Peyer's patch (tissue), 4 donors: ENCODE measurements around the gene ANKRD33. TPM values are rescaled to one million over a fixed set of nuclear protein-coding genes. Genes with fewer than 3 reads are reported as not detected.

Source experiments
- DNase-seq, 3 donors: peaks; one replicate each; pipeline ENCODE4 v3.0.0-alpha.2; 2017 to 2019
- H3K27ac ChIP-seq, 4 donors: fragments of 200-600 bp; sonication (generic); one replicate each; pipeline ENCODE4 v1.5.1; 2016 to 2019
- H3K27me3 ChIP-seq, 2 donors: fragments of 200-600 bp; sonication (generic); one replicate each; pipeline ENCODE4 v1.5.1; 2019
- H3K36me3 ChIP-seq, 3 donors: fragments of 200-600 bp; sonication (generic); one replicate each; pipeline ENCODE4 v1.5.1; 2016 to 2019
- H3K4me1 ChIP-seq, 4 donors: fragments of 200-600 bp; sonication (generic); one replicate each; pipeline ENCODE4 v1.5.1; 2016 to 2019
- H3K4me3 ChIP-seq, 4 donors: fragments of 200-600 bp; sonication (generic); 1 replicate in 3 of 4; 2 replicates in 1 of 4; pipeline ENCODE4 v1.5.1; 2016 to 2019; ENCODE audit warnings: mild to moderate bottlenecking in 1 of 4
- H3K9me3 ChIP-seq, 4 donors: fragments of 200-600 bp; sonication (generic); one replicate each; pipeline ENCODE4 v1.5.1; 2016 to 2019; ENCODE audit warnings: mild to moderate bottlenecking in 1 of 4
- CTCF ChIP-seq, 6 experiments: fragments of 450-650 bp in 4 of 6; fragments of 200-600 bp in 2 of 6; sonication (generic) in 1 of 6; IDR thresholded peaks; one replicate each; pipeline ENCODE4 v1.5.1; 2017 to 2019; ENCODE audit warnings: antibody characterized with exemption in 6 of 6, mild to moderate bottlenecking in 3 of 6, moderate library complexity in 1 of 6
- POLR2A ChIP-seq, 2 donors: fragments of 450-650 bp; IDR thresholded peaks; one replicate each; pipeline ENCODE4 v1.5.1; 2017; ENCODE audit warnings: antibody characterized with exemption in 2 of 2, mild to moderate bottlenecking in 2 of 2, moderate library complexity in 2 of 2
- total RNA-seq, 4 donors: library from RNA; depleted of rRNA; stranded (reverse); fragments of >200 nt; gene quantifications; one replicate each; pipeline ENCODE4 v1.1.0, GENCODE V29; 2016

ANKRD33 gene
- total RNA-seq, 4 donors from 2014 or later: not detected

GRCh38 chr12:51934080-51934479 lies 46.2 kb downstream of the ANKRD33 start:
- Histone ChIP-seq H3K4me3 (no peak overlapping the region), H3K9me3 (no peaks in the 10 kb centered on the region), H3K27me3 (no peaks in the 10 kb centered on the region), H3K36me3 (no peaks in the 10 kb centered on the region), H3K27ac (no peak overlapping the region), H3K4me1 (no peaks in the 10 kb centered on the region)
- DNase-seq: peak in 1 of 3 donors; percentile 9
- TF ChIP-seq POLR2A (IDR thresholded peaks at IDR 0.05) (no peak), CTCF (IDR thresholded peaks at IDR 0.05) (no peak)

- no peak overlapping the region for H3K4me3 ChIP-seq
Measured at GRCh38 chr12:51937926-51938325, 50.0 kb downstream of the ANKRD33 start.

GRCh38 chr12:51938726-51939125 lies 50.8 kb downstream of the ANKRD33 start:
- Histone ChIP-seq H3K4me1 (no peaks in the 10 kb centered on the region), H3K27me3 (no peaks in the 10 kb centered on the region), H3K36me3 (no peaks in the 10 kb centered on the region), H3K4me3 (no peak overlapping the region), H3K27ac (no peak overlapping the region), H3K9me3 (no peaks in the 10 kb centered on the region)
- peak in 1 of 3 donors; percentile 53 for DNase-seq
- TF ChIP-seq POLR2A (IDR thresholded peaks at IDR 0.05) (no peak), CTCF (IDR thresholded peaks at IDR 0.05) (no peak)

More at GRCh38 chr12:51937926-51938325, 50.0 kb downstream of the ANKRD33 start:
- Histone ChIP-seq H3K27me3 (no peaks in the 10 kb centered on the region), H3K27ac (no peak overlapping the region), H3K9me3 (no peaks in the 10 kb centered on the region), H3K4me1 (no peaks in the 10 kb centered on the region), H3K36me3 (no peaks in the 10 kb centered on the region)
- TF ChIP-seq CTCF (IDR thresholded peaks at IDR 0.05): no peak
- no peak for TF ChIP-seq POLR2A (IDR thresholded peaks at IDR 0.05)
- no peak for DNase-seq

- Histone ChIP-seq H3K4me1 (no peaks in the 10 kb centered on the region), H3K4me3 (no peak overlapping the region), H3K9me3 (no peaks in the 10 kb centered on the region), H3K36me3 (no peaks in the 10 kb centered on the region), H3K27ac (no peak overlapping the region), H3K27me3 (no peaks in the 10 kb centered on the region)
- TF ChIP-seq CTCF (IDR thresholded peaks at IDR 0.05): no peak
- no peak for TF ChIP-seq POLR2A (IDR thresholded peaks at IDR 0.05)
- DNase-seq: no peak
Measured at GRCh38 chr12:51941011-51941581, 53.2 kb downstream of the ANKRD33 start.

Other genes with a start within 250 kb of the ANKRD33 start
- gene FIGNL2, start 39.4 kb upstream of the ANKRD33 start, total RNA-seq: under 1 TPM in 1 of 4 donors, not detected in 3; 0.19 TPM
- gene ACVRL1, start 19.4 kb downstream of the ANKRD33 start, total RNA-seq: 100 to 1,000 TPM in 1 of 4 donors, 10 to 100 TPM in 3; 46.4 to 169 (median 56.8) TPM
- 10 to 100 TPM in 3 of 4 donors, 1 to 10 TPM in 1; 9.1 to 71.6 (median 59.2) TPM for gene ACVR1B, start 63.6 kb downstream of the ANKRD33 start, total RNA-seq
- 100 to 1,000 TPM in 1 of 4 donors, 10 to 100 TPM in 1, 1 to 10 TPM in 2; 1.2 to 112 (median 16.2) TPM for gene TAMALIN, start 118.8 kb downstream of the ANKRD33 start, total RNA-seq
- 100 to 1,000 TPM in 1 of 4 donors, 10 to 100 TPM in 2, 1 to 10 TPM in 1; 3.9 to 265 (median 42.2) TPM for gene NR4A1, start 163.3 kb downstream of the ANKRD33 start, total RNA-seq
- 10 to 100 TPM; 31.5 to 39.6 (median 33.9) TPM for gene ATG101, start 181.9 kb downstream of the ANKRD33 start, total RNA-seq
- 1 to 10 TPM in 2 of 4 donors, not detected in 2; 1.4 to 6.6 TPM for gene SMIM41, start 191.6 kb downstream of the ANKRD33 start, total RNA-seq